NCI-H82 (cell line): Measurements from ENCODE around the gene RBM20.
"Not testable (repeated sequence)": the region's sequence is repeated elsewhere in the genome, so short reads cannot be mapped to it uniquely, and the experiment has no call there.

ENCODE experiments used
- DNase-seq: peaks from one replicate; lab custom pipeline; 2025; lab: John Stamatoyannopoulos, UW

Gene RBM20

GRCh38 chr10:110764793-110765512 is 120.8 kb downstream of the RBM20 start:
- DNase-seq, result no peak

- DNase-seq, result no peak
These were observed 121.6 kb downstream of the RBM20 start for GRCh38 chr10:110765513-110766319.

GRCh38 chr10:110767601-110768000 is 123.5 kb downstream of the RBM20 start:
- DNase-seq, result not testable (repeated sequence)

GRCh38 chr10:110770243-110770642 is 126.1 kb downstream of the RBM20 start:
- DNase-seq, result no peak

GRCh38 chr10:110771486-110771885 is 127.3 kb downstream of the RBM20 start:
- DNase-seq, result no peak

GRCh38 chr10:110771991-110772390 is 127.9 kb downstream of the RBM20 start:
- no peak for DNase-seq

GRCh38 chr10:110772454-110773025 is 128.4 kb downstream of the RBM20 start:
- DNase-seq, result peak; percentile 14

GRCh38 chr10:110773693-110774068 is 129.5 kb downstream of the RBM20 start:
- peak; percentile 43 for DNase-seq

GRCh38 chr10:110774069-110775019 is 130.2 kb downstream of the RBM20 start:
- no peak for DNase-seq

GRCh38 chr10:110775020-110775375 is 130.9 kb downstream of the RBM20 start:
- DNase-seq, result no peak

GRCh38 chr10:110775406-110775805 is 131.3 kb downstream of the RBM20 start:
- peak; percentile 84 for DNase-seq

- DNase-seq, result no peak
These were observed 132.9 kb downstream of the RBM20 start for GRCh38 chr10:110777017-110777416.

GRCh38 chr10:110777661-110778060 is 133.5 kb downstream of the RBM20 start:
- DNase-seq, result no peak

GRCh38 chr10:110778211-110778610 is 134.1 kb downstream of the RBM20 start:
- no peak for DNase-seq

- DNase-seq, result no peak
These were observed 135.4 kb downstream of the RBM20 start for GRCh38 chr10:110779489-110779888.

- no peak for DNase-seq
These were observed 136.6 kb downstream of the RBM20 start for GRCh38 chr10:110780704-110781103.

GRCh38 chr10:110781139-110781538 is 137.0 kb downstream of the RBM20 start:
- DNase-seq, result no peak

GRCh38 chr10:110782616-110783015 is 138.5 kb downstream of the RBM20 start:
- no peak for DNase-seq

GRCh38 chr10:110783509-110784107 is 139.5 kb downstream of the RBM20 start:
- no peak for DNase-seq

GRCh38 chr10:110784198-110784597 is 140.1 kb downstream of the RBM20 start:
- DNase-seq, result no peak

- no peak for DNase-seq
These were observed 142.0 kb downstream of the RBM20 start for GRCh38 chr10:110786172-110786571.
